HuH-7 (cell line): ENCODE measurements around the gene NAV1.
A peak's percentile ranks its signal among the peaks of the same experiment; 100 is the strongest.
"Not testable (repeated sequence)": the region's sequence is repeated elsewhere in the genome, so short reads cannot be mapped to it uniquely, and the experiment has no call there.

Experiments used
- DNase-seq: peaks from one replicate; pipeline ENCODE4 v3.0.0; 2011; ENCODE audit warnings: low spot score

The NAV1 gene

GRCh38 chr1:201538612-201539551 lies at the start of gene NAV1:
Gene NAV1 (plus strand): TSS chr1:201539127. CDS start chr1:201622885, 83,758 bp downstream.
- DNase-seq, result peak; percentile 36

GRCh38 chr1:201489643-201490261 lies 49.2 kb upstream of the NAV1 start:
- no peak for DNase-seq

GRCh38 chr1:201490708-201491131 lies 48.2 kb upstream of the NAV1 start:
- no peak for DNase-seq

- DNase-seq, result no peak
These were observed 46.9 kb upstream of the NAV1 start for GRCh38 chr1:201491896-201492511.

GRCh38 chr1:201493026-201493656 lies 45.8 kb upstream of the NAV1 start:
- DNase-seq, result not testable (repeated sequence)

- no peak for DNase-seq
These were observed 44.9 kb upstream of the NAV1 start for GRCh38 chr1:201493757-201494617.

- DNase-seq, result no peak
These were observed 43.2 kb upstream of the NAV1 start for GRCh38 chr1:201495551-201496295.

- no peak for DNase-seq
These were observed 42.6 kb upstream of the NAV1 start for GRCh38 chr1:201496296-201496690.

- DNase-seq, result no peak
These were observed 40.9 kb upstream of the NAV1 start for GRCh38 chr1:201497935-201498509.

GRCh38 chr1:201498621-201499020 lies 40.3 kb upstream of the NAV1 start:
- DNase-seq, result no peak

- no peak for DNase-seq
These were observed 39.7 kb upstream of the NAV1 start for GRCh38 chr1:201499191-201499590.

GRCh38 chr1:201499795-201500669 lies 38.9 kb upstream of the NAV1 start:
- DNase-seq, result no peak

- DNase-seq, result no peak
These were observed 38.2 kb upstream of the NAV1 start for GRCh38 chr1:201500670-201501120.

GRCh38 chr1:201501144-201501543 lies 37.8 kb upstream of the NAV1 start:
- no peak for DNase-seq

- DNase-seq, result no peak
These were observed 37.0 kb upstream of the NAV1 start for GRCh38 chr1:201501812-201502510.

- no peak for DNase-seq
These were observed 36.4 kb upstream of the NAV1 start for GRCh38 chr1:201502511-201502857.

GRCh38 chr1:201503397-201504176 lies 35.3 kb upstream of the NAV1 start:
- no peak for DNase-seq

GRCh38 chr1:201504179-201504631 lies 34.7 kb upstream of the NAV1 start:
- DNase-seq, result no peak
